GM23338 (cell line): ENCODE results near the gene FTO.

Experiments
- EZH2 ChIP-seq: fragments of 200-600 bp; sonication (generic); IDR thresholded peaks from one replicate; pipeline ENCODE4 v1.8.0; 2017; ENCODE audit warnings: antibody characterized with exemption, mild to moderate bottlenecking, low read depth; ENCODE audit not compliant: unreplicated experiment
- POLR2AphosphoS5 ChIP-seq: IDR thresholded peaks from 2 replicates; pipeline ENCODE4 v1.6.1; 2016; ENCODE audit warnings: antibody characterized with exemption, low read depth
- TF ChIP-seq, protein P1 (sequence below), 2 experiments: fragments of 200-600 bp in 1 of 2; sonication (generic) in 1 of 2; conservative IDR thresholded peaks; 2 replicates each; pipeline versions ENCODE4 v1.5.1 to v1.6.1; 2016 to 2017; ENCODE audit warnings: antibody characterized with exemption in 2 of 2, low read depth in 2 of 2, mild to moderate bottlenecking in 2 of 2, moderate library complexity in 1 of 2

DNA sequence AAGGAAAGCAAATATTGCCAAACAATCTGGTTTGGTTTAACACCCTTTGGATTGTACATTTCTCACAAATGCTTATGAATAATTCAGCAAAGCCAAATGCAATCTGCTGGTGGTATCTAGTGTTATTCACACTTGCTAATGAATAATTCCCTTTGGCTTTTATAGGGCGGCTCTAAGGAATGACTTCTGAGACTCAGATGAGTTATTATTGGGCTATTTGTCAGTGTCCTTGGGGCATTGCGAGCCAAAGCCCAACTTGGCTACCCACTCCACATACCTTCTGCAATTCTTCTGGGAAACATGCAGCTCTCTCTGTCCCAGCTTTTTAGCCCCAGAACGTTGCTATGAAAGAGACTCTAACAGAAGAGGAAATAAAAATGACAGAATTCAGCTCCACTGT is 41.1 kb downstream of the FTO start:
- TF ChIP-seq, protein P1, sequence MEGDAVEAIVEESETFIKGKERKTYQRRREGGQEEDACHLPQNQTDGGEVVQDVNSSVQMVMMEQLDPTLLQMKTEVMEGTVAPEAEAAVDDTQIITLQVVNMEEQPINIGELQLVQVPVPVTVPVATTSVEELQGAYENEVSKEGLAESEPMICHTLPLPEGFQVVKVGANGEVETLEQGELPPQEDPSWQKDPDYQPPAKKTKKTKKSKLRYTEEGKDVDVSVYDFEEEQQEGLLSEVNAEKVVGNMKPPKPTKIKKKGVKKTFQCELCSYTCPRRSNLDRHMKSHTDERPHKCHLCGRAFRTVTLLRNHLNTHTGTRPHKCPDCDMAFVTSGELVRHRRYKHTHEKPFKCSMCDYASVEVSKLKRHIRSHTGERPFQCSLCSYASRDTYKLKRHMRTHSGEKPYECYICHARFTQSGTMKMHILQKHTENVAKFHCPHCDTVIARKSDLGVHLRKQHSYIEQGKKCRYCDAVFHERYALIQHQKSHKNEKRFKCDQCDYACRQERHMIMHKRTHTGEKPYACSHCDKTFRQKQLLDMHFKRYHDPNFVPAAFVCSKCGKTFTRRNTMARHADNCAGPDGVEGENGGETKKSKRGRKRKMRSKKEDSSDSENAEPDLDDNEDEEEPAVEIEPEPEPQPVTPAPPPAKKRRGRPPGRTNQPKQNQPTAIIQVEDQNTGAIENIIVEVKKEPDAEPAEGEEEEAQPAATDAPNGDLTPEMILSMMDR (conservative IDR thresholded peaks at IDR 0.05; ENCODE audit: low read depth in 2 of 2) = no peak
- TF ChIP-seq POLR2AphosphoS5 (no peak), EZH2 (no peak)
